Measurements from ENCODE around the gene INTS6. TPM values are rescaled to one million over a fixed set of nuclear protein-coding genes. Genes with fewer than 3 reads are reported as not detected.

Gene INTS6
- total and polyA plus RNA-seq, 7 experiments from 2014 or later = 23.7 to 67.0 (median 61.9) TPM

DNA sequence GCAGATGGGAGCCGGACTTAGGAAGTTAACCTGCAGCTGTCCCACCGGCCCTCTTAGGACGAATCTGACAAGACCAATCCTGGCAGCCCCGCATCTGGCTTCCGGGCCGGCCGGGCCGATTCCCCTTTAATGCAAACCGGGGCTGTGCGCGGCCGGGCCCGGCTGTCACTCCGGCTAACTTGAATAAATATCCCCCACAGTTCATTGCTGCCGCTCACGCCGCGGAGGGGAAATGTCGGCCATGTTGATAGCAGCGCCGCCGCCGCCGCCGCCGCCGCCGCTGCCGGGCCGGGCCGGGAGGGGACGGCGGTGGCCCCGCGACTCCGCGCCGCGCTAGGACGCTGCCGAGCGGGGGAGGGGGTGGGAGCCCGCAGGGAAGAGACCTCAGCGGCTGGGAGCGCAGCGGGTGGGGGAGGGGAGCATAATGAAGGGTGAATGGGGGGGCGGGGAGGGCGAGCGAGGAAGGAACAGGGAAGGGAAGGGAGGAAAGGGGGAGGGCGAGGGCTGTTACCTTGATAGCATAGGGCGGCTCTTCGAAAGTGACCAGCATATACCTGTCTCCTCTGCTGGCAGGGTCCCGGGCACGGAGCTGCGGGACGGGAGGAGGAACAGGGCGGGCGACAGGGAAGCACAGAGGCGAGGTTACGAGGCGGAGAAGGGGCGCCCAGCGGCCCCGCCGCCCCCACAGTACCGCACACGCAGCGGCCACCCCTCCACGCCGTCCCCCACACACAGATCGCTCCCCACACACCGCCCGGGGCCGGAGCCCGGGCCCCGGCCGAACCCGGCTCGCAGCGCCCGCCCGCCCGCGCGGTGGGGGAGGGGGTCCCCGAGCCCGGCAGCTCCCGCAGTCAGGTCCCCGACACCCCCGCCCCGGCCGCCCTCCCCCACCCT, 1.1 kb downstream of the INTS6 start:
- peak; percentile 62 to 77 (median 71) for DNase-seq
- peak; percentile 5 for ATAC-seq
- POLR2A ChIA-PET = interaction anchor here (0.5 to 7.3 kb wide), 23 partner anchors 8 to 742 kb away, joined by 3 to 130 read pairs (median 7); no protein-coding TSS in a partner anchor

GRCh38 chr13:51451134-51451466, 1.7 kb downstream of the INTS6 start:
- no peaks in the 10 kb centered on the region for H3K27me3 Mint-ChIP-seq
- ChIA-PET CTCF (interaction anchor here (1.4 kb wide), 1 partner anchor 163 kb away, joined by 7 read pairs; no protein-coding TSS in a partner anchor), POLR2A (interaction anchor here (0.6 to 7.3 kb wide), 16 partner anchors 11 to 411 kb away, joined by 3 to 130 read pairs (median 7); no protein-coding TSS in a partner anchor)
- intact Hi-C loops (cut with micrococcal nuclease) = loop anchor here (1.0 to 10.0 kb wide), 11 partner anchors 16 to 1954 kb away; partner anchors contain the start of genes NEK5 (in 1 of the 2), PHF11 (in 1 of the 2), SPRYD7 (in 1 of the 2) and TRIM13 (in 1 of the 2)
- peaks cover 13 to 68% (median 45%) of the 10 kb centered on the region in 7 donors for H3K4me1 Mint-ChIP-seq
- no peak for ATAC-seq
- DNase-seq = no peak
- peaks cover 0 to 12% (median 3%) of the 10 kb centered on the region in 3 experiments for H3K36me3 ChIP-seq (ENCODE audit: control insufficient read depth in 2 of 3, insufficient read depth in 3 of 3, low read length in 3 of 3)
- H3K27me3 ChIP-seq (ENCODE audit: control insufficient read depth in 2 of 2, insufficient read depth in 2 of 2, low read length in 2 of 2) = no peaks in the 10 kb centered on the region
- no peaks in the 10 kb centered on the region for H3K9me3 ChIP-seq (ENCODE audit: control insufficient read depth in 2 of 3, low read length in 3 of 3)
- H3K36me3 Mint-ChIP-seq = peaks cover 4 to 29% (median 5%) of the 10 kb centered on the region in 5 donors
- H3K27ac ChIP-seq (ENCODE audit: low read depth, low read length) = peak overlapping the region; percentile 99
- H3K4me3 ChIP-seq (ENCODE audit: low read length) = peak overlapping the region; percentile 78
- peaks cover 0 to 8% (median 0%) of the 10 kb centered on the region in 11 donors for H3K9me3 Mint-ChIP-seq
- H3K27ac Mint-ChIP-seq = peak overlapping the region; percentile 91 to 98 (median 94)
- H3K4me1 ChIP-seq (ENCODE audit: control insufficient read depth in 2 of 2, insufficient read depth in 2 of 2, low read length in 2 of 2) = peaks cover 27% of the 10 kb centered on the region in 2 donors
- peak overlapping the region; percentile 86 to 96 (median 93) for H3K4me3 Mint-ChIP-seq

More for the DNA sequence above, 1.1 kb downstream of the INTS6 start:
- Mint-ChIP-seq H3K27ac (peak overlapping the region; percentile 92 to 98 (median 95)), H3K4me1 (peaks cover 15 to 64% (median 40%) of the 10 kb centered on the region in 7 donors), H3K4me3 (peak overlapping the region; percentile 86 to 99 (median 93)), H3K9me3 (peaks cover 0 to 8% (median 0%) of the 10 kb centered on the region in 11 donors), H3K27me3 (no peaks in the 10 kb centered on the region), H3K36me3 (peaks cover 4 to 31% (median 5%) of the 10 kb centered on the region in 5 donors)
- Histone ChIP-seq H3K27ac (ENCODE audit: low read depth, low read length) (peak overlapping the region; percentile 99), H3K4me1 (ENCODE audit: control insufficient read depth in 2 of 2, insufficient read depth in 2 of 2, low read length in 2 of 2) (peaks cover 27 to 32% of the 10 kb centered on the region in 2 donors), H3K9me3 (ENCODE audit: control insufficient read depth in 2 of 3, low read length in 3 of 3) (no peaks in the 10 kb centered on the region), H3K27me3 (ENCODE audit: control insufficient read depth in 2 of 2, insufficient read depth in 2 of 2, low read length in 2 of 2) (no peaks in the 10 kb centered on the region), H3K36me3 (ENCODE audit: control insufficient read depth in 2 of 3, insufficient read depth in 3 of 3, low read length in 3 of 3) (peaks cover 0 to 19% (median 3%) of the 10 kb centered on the region in 3 experiments), H3K4me3 (ENCODE audit: low read length) (peak overlapping the region; percentile 81)
- intact Hi-C loops (cut with micrococcal nuclease) = loop anchor here (1.0 to 10.0 kb wide), 14 partner anchors 16 to 1957 kb away; partner anchors contain the start of genes PHF11 (in 2 of the 2), NEK5 (in 1 of the 2), SPRYD7 (in 1 of the 2) and TRIM13 (in 1 of the 2)
- CTCF ChIA-PET = interaction anchor here (1.4 kb wide), 1 partner anchor 163 kb away, joined by 7 read pairs; no protein-coding TSS in a partner anchor

DNA sequence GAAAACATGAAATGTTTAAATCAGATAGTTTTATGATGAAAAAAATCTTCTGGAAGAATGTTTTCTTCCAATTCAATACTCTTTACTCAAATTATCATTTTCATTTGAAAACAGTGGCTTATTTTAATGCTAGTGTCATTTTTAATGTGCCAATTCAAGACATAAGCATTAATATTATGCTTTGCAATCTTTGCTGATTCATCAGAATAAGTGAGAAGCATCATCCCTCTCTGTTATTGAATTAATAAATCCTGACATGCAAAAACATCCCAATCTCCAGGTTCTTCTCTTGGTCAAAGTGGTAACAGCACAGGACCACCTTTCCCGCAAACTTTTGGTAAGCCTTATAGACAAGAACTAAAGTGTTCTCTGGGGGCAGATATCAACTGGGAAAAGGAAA, 3.8 kb downstream of the INTS6 start:
- ChIA-PET POLR2A (no interaction called here), CTCF (no interaction called here)
- H3K4me3 ChIP-seq (ENCODE audit: low read length) = no peak overlapping the region
- H3K36me3 ChIP-seq (ENCODE audit: control insufficient read depth in 2 of 3, insufficient read depth in 3 of 3, low read length in 3 of 3) = peaks cover 0 to 9% (median 3%) of the 10 kb centered on the region in 3 experiments
- peaks cover 9 to 17% of the 10 kb centered on the region in 2 donors for H3K4me1 ChIP-seq (ENCODE audit: control insufficient read depth in 2 of 2, insufficient read depth in 2 of 2, low read length in 2 of 2)
- DNase-seq = no peak
- H3K9me3 ChIP-seq (ENCODE audit: control insufficient read depth in 2 of 3, low read length in 3 of 3) = no peaks in the 10 kb centered on the region
- Mint-ChIP-seq H3K27ac (peak overlapping the region in 5 of 9 donors; percentile 1 to 47 (median 30)), H3K4me3 (peak overlapping the region in 3 of 10 donors; percentile 18), H3K9me3 (peaks cover 0 to 8% (median 0%) of the 10 kb centered on the region in 11 donors), H3K27me3 (no peaks in the 10 kb centered on the region), H3K36me3 (peaks cover 0 to 17% (median 5%) of the 10 kb centered on the region in 5 donors), H3K4me1 (peaks cover 11 to 52% (median 31%) of the 10 kb centered on the region in 7 donors)
- no peaks in the 10 kb centered on the region for H3K27me3 ChIP-seq (ENCODE audit: control insufficient read depth in 2 of 2, insufficient read depth in 2 of 2, low read length in 2 of 2)
- no peak for ATAC-seq
- intact Hi-C loops (cut with micrococcal nuclease) = no loop called here
- no peak overlapping the region for H3K27ac ChIP-seq (ENCODE audit: low read depth, low read length)

GRCh38 chr13:51444922-51445321, 7.9 kb downstream of the INTS6 start:
- H3K36me3 ChIP-seq (ENCODE audit: control insufficient read depth in 2 of 3, insufficient read depth in 3 of 3, low read length in 3 of 3) = no peaks in the 10 kb centered on the region
- ATAC-seq = peak; percentile 46
- intact Hi-C loops (cut with micrococcal nuclease) = loop anchor here in 1 of 2 donors (1.0 kb wide), 2 partner anchors 9 to 352 kb away; no protein-coding TSS in a partner anchor

GRCh38 chr13:51440381-51440780, 12.5 kb downstream of the INTS6 start:
- Mint-ChIP-seq H3K9me3 (no peaks in the 10 kb centered on the region), H3K27ac (peak overlapping the region in 2 of 9 donors; percentile 41 to 45), H3K4me1 (peaks cover 4 to 41% (median 15%) of the 10 kb centered on the region in 7 donors), H3K27me3 (no peaks in the 10 kb centered on the region), H3K4me3 (no peak overlapping the region), H3K36me3 (peaks cover 0 to 9% (median 0%) of the 10 kb centered on the region in 5 donors)
- Histone ChIP-seq H3K9me3 (ENCODE audit: control insufficient read depth in 2 of 3, low read length in 3 of 3) (no peaks in the 10 kb centered on the region), H3K27ac (ENCODE audit: low read depth, low read length) (no peak overlapping the region), H3K4me3 (ENCODE audit: low read length) (no peak overlapping the region), H3K4me1 (ENCODE audit: control insufficient read depth in 2 of 2, insufficient read depth in 2 of 2, low read length in 2 of 2) (no peaks in the 10 kb centered on the region), H3K36me3 (ENCODE audit: control insufficient read depth in 2 of 3, insufficient read depth in 3 of 3, low read length in 3 of 3) (no peaks in the 10 kb centered on the region), H3K27me3 (ENCODE audit: control insufficient read depth in 2 of 2, insufficient read depth in 2 of 2, low read length in 2 of 2) (no peaks in the 10 kb centered on the region)
- POLR2A ChIA-PET = interaction anchor here (0.6 to 2.4 kb wide), 7 partner anchors 9 to 346 kb away, joined by 3 to 13 read pairs (median 3); partner anchors contain the start of gene INTS6
- intact Hi-C loops (cut with micrococcal nuclease) = no loop called here
- DNase-seq (no peak), ATAC-seq (no peak)
- CTCF ChIA-PET = interaction anchor here (1.9 to 2.3 kb wide), 2 partner anchors 357 to 392 kb away, joined by 5 to 7 read pairs; no protein-coding TSS in a partner anchor

More at GRCh38 chr13:51444922-51445321, 7.9 kb downstream of the INTS6 start:
- H3K36me3 Mint-ChIP-seq = peaks cover 0 to 17% (median 0%) of the 10 kb centered on the region in 5 donors
- H3K27me3 Mint-ChIP-seq = no peaks in the 10 kb centered on the region
- Histone ChIP-seq H3K27ac (ENCODE audit: low read depth, low read length) (no peak overlapping the region), H3K4me1 (ENCODE audit: control insufficient read depth in 2 of 2, insufficient read depth in 2 of 2, low read length in 2 of 2) (peaks cover under 1 to 9% of the 10 kb centered on the region in 2 donors), H3K4me3 (ENCODE audit: low read length) (no peak overlapping the region), H3K27me3 (ENCODE audit: control insufficient read depth in 2 of 2, insufficient read depth in 2 of 2, low read length in 2 of 2) (no peaks in the 10 kb centered on the region), H3K9me3 (ENCODE audit: control insufficient read depth in 2 of 3, low read length in 3 of 3) (no peaks in the 10 kb centered on the region)
- ChIA-PET POLR2A (interaction anchor here (0.7 to 3.0 kb wide), 9 partner anchors 8 to 378 kb away, joined by 3 to 13 read pairs (median 4); partner anchors contain the start of gene INTS6), CTCF (interaction anchor here (0.6 to 4.1 kb wide), 6 partner anchors 12 to 369 kb away, joined by 3 to 24 read pairs (median 4); no protein-coding TSS in a partner anchor)
- no peak overlapping the region for H3K27ac Mint-ChIP-seq
- peaks cover 6 to 42% (median 24%) of the 10 kb centered on the region in 7 donors for H3K4me1 Mint-ChIP-seq
- H3K9me3 Mint-ChIP-seq = no peaks in the 10 kb centered on the region
- DNase-seq = peak in 6 of 9 donors; percentile 14 to 46 (median 22)
- no peak overlapping the region for H3K4me3 Mint-ChIP-seq
